ENCODE data around the gene AGRN. TPM values are rescaled to one million over a fixed set of nuclear protein-coding genes. Genes with fewer than 3 reads are reported as not detected.

AGRN gene
- total and polyA plus RNA-seq, 2 of the 4 experiments (the other 2 are of a cell fraction), result 8.1 to 115 TPM

DNA sequence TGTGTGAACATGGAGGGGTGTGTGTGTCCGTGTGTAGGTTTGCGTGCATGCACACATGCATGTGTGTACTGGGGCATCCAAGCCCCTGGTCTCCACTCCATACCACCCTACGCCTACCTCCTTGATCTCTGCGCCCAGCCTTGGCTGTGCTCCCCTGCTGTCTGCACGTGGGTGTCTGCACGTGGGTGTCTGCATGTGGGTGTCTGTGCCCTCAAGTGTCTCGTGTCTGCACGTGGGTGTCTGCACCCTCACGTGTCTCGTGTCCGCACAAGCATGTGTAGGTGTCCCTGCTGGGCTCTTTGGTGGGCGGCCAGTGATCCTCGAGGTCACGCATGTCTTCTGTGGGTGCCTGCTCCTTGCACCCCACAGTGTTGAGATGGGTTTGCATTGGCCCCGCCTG lies 33.1 kb downstream of the AGRN start:
- Histone ChIP-seq H3K9ac (ENCODE audit: low read depth, low read length) (no peak overlapping the region), H3K9me1 (ENCODE audit: insufficient read depth, low read length) (no peaks in the 10 kb centered on the region), H3K27me3 (ENCODE audit: control insufficient read depth, insufficient read depth, low read length) (no peaks in the 10 kb centered on the region), H3K79me1 (ENCODE audit: low read depth in 1 of 2, low read length in 2 of 2) (peaks cover 5 to 9% of the 10 kb centered on the region in 2 experiments; a peak in 2 of 4 replicates), H2BK15ac (ENCODE audit: low read depth, low read length) (no peak overlapping the region), H3K36me3 (ENCODE audit: control insufficient read depth, insufficient read depth, low read length) (peaks cover 54% of the 10 kb centered on the region), H4K5ac (ENCODE audit: low read depth, low read length) (no peak overlapping the region), H3K4me2 (ENCODE audit: low read depth, low read length) (no peak overlapping the region), H3K4me3 (ENCODE audit: insufficient read depth, low read depth, low read length) (no peak overlapping the region), H3K4me1 (ENCODE audit: control insufficient read depth, insufficient read depth, low read length) (no peaks in the 10 kb centered on the region), H3K9me3 (ENCODE audit: control insufficient read depth, insufficient read depth, low read length) (no peaks in the 10 kb centered on the region), H3K18ac (ENCODE audit: low read depth, low read length) (no peak overlapping the region), H3K14ac (replicated peaks; ENCODE audit: low read depth, low read length) (no peak overlapping the region), H2BK120ac (ENCODE audit: low read depth, low read length) (no peak overlapping the region), H2AFZ (replicated peaks; ENCODE audit: low read length, poor library complexity) (no peak overlapping the region), H4K8ac (ENCODE audit: low read depth in 2 of 2, low read length in 2 of 2) (no peak overlapping the region), H3K23ac (ENCODE audit: low read depth, low read length) (no peak overlapping the region), H4K91ac (ENCODE audit: insufficient read depth, low read depth, low read length) (no peak overlapping the region), H3K27ac (ENCODE audit: insufficient read depth, low read length) (no peak overlapping the region), H2AK9ac (replicated peaks; ENCODE audit: low read depth, low read length, poor library complexity) (no peak overlapping the region), H3K4ac (ENCODE audit: low read depth, low read length) (no peak overlapping the region), H2AK5ac (ENCODE audit: low read depth, low read length) (no peak overlapping the region), H2BK20ac (ENCODE audit: low read depth, low read length) (no peak overlapping the region), H2BK5ac (ENCODE audit: low read depth, low read length, poor library complexity, severe bottlenecking) (no peak overlapping the region), H3K56ac (ENCODE audit: extremely low read depth, insufficient read depth, low read length) (no peak overlapping the region), H4K20me1 (ENCODE audit: insufficient read depth, low read length) (peaks cover 6% of the 10 kb centered on the region)
- POLR2A ChIA-PET (ENCODE audit: unreplicated experiment), result no interaction called here
- intact Hi-C loops (cut with micrococcal nuclease), result no loop called here
- CTCF ChIA-PET, result no interaction called here
- no peak for TF ChIP-seq RCOR1 (IDR thresholded peaks at IDR 0.05; ENCODE audit: insufficient replicate concordance, low read length)
- no peak for TF ChIP-seq BHLHE40 (IDR thresholded peaks at IDR 0.05; ENCODE audit: low read depth, low read length)
- no peak for TF ChIP-seq MAZ (IDR thresholded peaks at IDR 0.05; ENCODE audit: borderline replicate concordance, low read depth, low read length)
- TF ChIP-seq CEBPB (IDR thresholded peaks at IDR 0.05; ENCODE audit: low read depth, low read length), result no peak
- TF ChIP-seq RAD21 (IDR thresholded peaks at IDR 0.05; ENCODE audit: low read length), result no peak
- no peak for TF ChIP-seq MXI1 (IDR thresholded peaks at IDR 0.05; ENCODE audit: borderline replicate concordance, low read depth, low read length)
- no peak for TF ChIP-seq SMC3 (IDR thresholded peaks at IDR 0.05; ENCODE audit: low read depth, low read length)
- TF ChIP-seq, protein P1, sequence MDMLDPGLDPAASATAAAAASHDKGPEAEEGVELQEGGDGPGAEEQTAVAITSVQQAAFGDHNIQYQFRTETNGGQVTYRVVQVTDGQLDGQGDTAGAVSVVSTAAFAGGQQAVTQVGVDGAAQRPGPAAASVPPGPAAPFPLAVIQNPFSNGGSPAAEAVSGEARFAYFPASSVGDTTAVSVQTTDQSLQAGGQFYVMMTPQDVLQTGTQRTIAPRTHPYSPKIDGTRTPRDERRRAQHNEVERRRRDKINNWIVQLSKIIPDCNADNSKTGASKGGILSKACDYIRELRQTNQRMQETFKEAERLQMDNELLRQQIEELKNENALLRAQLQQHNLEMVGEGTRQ (IDR thresholded peaks at IDR 0.05; ENCODE audit: low read depth, low read length), result no peak
- TF ChIP-seq, protein P2, sequence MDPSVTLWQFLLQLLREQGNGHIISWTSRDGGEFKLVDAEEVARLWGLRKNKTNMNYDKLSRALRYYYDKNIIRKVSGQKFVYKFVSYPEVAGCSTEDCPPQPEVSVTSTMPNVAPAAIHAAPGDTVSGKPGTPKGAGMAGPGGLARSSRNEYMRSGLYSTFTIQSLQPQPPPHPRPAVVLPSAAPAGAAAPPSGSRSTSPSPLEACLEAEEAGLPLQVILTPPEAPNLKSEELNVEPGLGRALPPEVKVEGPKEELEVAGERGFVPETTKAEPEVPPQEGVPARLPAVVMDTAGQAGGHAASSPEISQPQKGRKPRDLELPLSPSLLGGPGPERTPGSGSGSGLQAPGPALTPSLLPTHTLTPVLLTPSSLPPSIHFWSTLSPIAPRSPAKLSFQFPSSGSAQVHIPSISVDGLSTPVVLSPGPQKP (IDR thresholded peaks at IDR 0.05; ENCODE audit: borderline replicate concordance, low read depth, low read length), result no peak
- TF ChIP-seq, protein P3, sequence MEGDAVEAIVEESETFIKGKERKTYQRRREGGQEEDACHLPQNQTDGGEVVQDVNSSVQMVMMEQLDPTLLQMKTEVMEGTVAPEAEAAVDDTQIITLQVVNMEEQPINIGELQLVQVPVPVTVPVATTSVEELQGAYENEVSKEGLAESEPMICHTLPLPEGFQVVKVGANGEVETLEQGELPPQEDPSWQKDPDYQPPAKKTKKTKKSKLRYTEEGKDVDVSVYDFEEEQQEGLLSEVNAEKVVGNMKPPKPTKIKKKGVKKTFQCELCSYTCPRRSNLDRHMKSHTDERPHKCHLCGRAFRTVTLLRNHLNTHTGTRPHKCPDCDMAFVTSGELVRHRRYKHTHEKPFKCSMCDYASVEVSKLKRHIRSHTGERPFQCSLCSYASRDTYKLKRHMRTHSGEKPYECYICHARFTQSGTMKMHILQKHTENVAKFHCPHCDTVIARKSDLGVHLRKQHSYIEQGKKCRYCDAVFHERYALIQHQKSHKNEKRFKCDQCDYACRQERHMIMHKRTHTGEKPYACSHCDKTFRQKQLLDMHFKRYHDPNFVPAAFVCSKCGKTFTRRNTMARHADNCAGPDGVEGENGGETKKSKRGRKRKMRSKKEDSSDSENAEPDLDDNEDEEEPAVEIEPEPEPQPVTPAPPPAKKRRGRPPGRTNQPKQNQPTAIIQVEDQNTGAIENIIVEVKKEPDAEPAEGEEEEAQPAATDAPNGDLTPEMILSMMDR (conservative IDR thresholded peaks at IDR 0.05; ENCODE audit: low read depth, low read length), result no peak
- TF ChIP-seq RFX5 (IDR thresholded peaks at IDR 0.05; ENCODE audit: low read depth, low read length), result no peak
- TF ChIP-seq FOS (IDR thresholded peaks at IDR 0.05; ENCODE audit: low read depth, low read length), result no peak
- no peak for TF ChIP-seq MAFK (IDR thresholded peaks at IDR 0.05; ENCODE audit: low read depth, low read length)
- TF ChIP-seq CHD1 (IDR thresholded peaks at IDR 0.05; ENCODE audit: low read depth, low read length), result no peak
- no peak for TF ChIP-seq POLR2A (IDR thresholded peaks at IDR 0.05; ENCODE audit: low read depth, low read length)
- TF ChIP-seq NFE2L2 (IDR thresholded peaks at IDR 0.05; ENCODE audit: low read depth, low read length), result no peak
- in situ Hi-C loops (cut with MboI; ENCODE audit: low sequenced_read_pairs), result no loop called here
- DNase-seq (no peak), ATAC-seq (ENCODE audit: low read depth) (no peak)
- BruUV-seq (replicated peaks), result no TSS peak
- 93% methylated on average over 13 of the region's 15 CpGs; no CpG with 5 or more reads in 1 of the 2 experiments for WGBS, 2 experiments (ENCODE audit: extremely low coverage in 2 of 2, insufficient read length in 1 of 2)
- dilution Hi-C loops (cut with HindIII; ENCODE audit: low sequenced_read_pairs, unreplicated experiment), result no loop called here

All from IMR-90 (cell line).